Occipital lobe (tissue), 2 donors: Measurements from ENCODE around the gene COL9A3. TPM values are rescaled to one million over a fixed set of nuclear protein-coding genes. Genes with fewer than 3 reads are reported as not detected.

Experiments
- small RNA-seq: library from RNA; depleted of rRNA; stranded (forward); fragments of <200 nt; gene quantifications from one replicate; pipeline ENCODE3, GENCODE V24; 2014
- total RNA-seq: library from RNA; depleted of rRNA; stranded (reverse); fragments of >200 nt; gene quantifications from one replicate; pipeline ENCODE4 v1.2.3, GENCODE V29; 2014

Gene COL9A3
- total RNA-seq, 1 donor from 2014 or later = 37.1 TPM

Small RNA genes lying within 50 kb of the gene (small RNA-seq; reads per million reads assigned to genes)
- not detected for gene DPH3P1

Other genes with a start within 250 kb of the COL9A3 start
- 1.6 TPM for gene SLCO4A1, start 174.5 kb upstream of the COL9A3 start, total RNA-seq
- gene NTSR1, start 108.2 kb upstream of the COL9A3 start, total RNA-seq = 6.7 TPM
- 20.1 TPM for gene MRGBP, start 20.6 kb upstream of the COL9A3 start, total RNA-seq
- 21.5 TPM for gene OGFR, start 12.2 kb upstream of the COL9A3 start, total RNA-seq
- gene TCFL5, start 44.8 kb downstream of the COL9A3 start, total RNA-seq = 12.3 TPM
- 43.4 TPM for gene DIDO1, start 109.5 kb downstream of the COL9A3 start, total RNA-seq
- 56.9 TPM for gene GID8, start 121.1 kb downstream of the COL9A3 start, total RNA-seq
- 0.16 TPM for gene SLC17A9, start 135.7 kb downstream of the COL9A3 start, total RNA-seq
- not detected for gene BHLHE23, start 189.9 kb downstream of the COL9A3 start, total RNA-seq